Neuronal stem cell (in vitro differentiated cells): ENCODE data around the gene LENG1.

ENCODE experiments used
- DNase-seq: peaks from one replicate; pipeline ENCODE4 v3.0.0-alpha.2; 2013; ENCODE audit warnings: low spot score
- H2AFZ ChIP-seq: one replicate; pipeline ENCODE4 v1.6.1; 2013; ENCODE audit warnings: mild to moderate bottlenecking, low read length, inconsistent platforms
- H2AK5ac ChIP-seq: 2 replicates; pipeline ENCODE4 v1.6.1; 2013; ENCODE audit warnings: low read depth, mild to moderate bottlenecking, inconsistent platforms, low read length, moderate library complexity, mixed read lengths
- H2BK120ac ChIP-seq: 2 replicates; pipeline ENCODE4 v1.6.1; 2013; ENCODE audit warnings: low read depth, mild to moderate bottlenecking, inconsistent platforms, low read length, moderate library complexity, mixed read lengths
- H2BK12ac ChIP-seq: one replicate; pipeline ENCODE4 v1.6.1; 2013; ENCODE audit warnings: low read length, inconsistent platforms
- H2BK15ac ChIP-seq: 2 replicates; pipeline ENCODE4 v1.6.1; 2013; ENCODE audit warnings: mild to moderate bottlenecking, low read length, inconsistent platforms, mixed read lengths
- H2BK5ac ChIP-seq: one replicate; pipeline ENCODE4 v1.6.1; 2013; ENCODE audit warnings: inconsistent platforms, mild to moderate bottlenecking, low read length, moderate library complexity
- H3K14ac ChIP-seq: one replicate; pipeline ENCODE4 v1.6.1; 2013; ENCODE audit warnings: low read length, inconsistent platforms
- H3K18ac ChIP-seq: 2 replicates; pipeline ENCODE4 v1.6.1; 2013; ENCODE audit warnings: low read length, inconsistent platforms
- H3K23ac ChIP-seq: 2 replicates; pipeline ENCODE4 v1.6.1; 2013; ENCODE audit warnings: low read depth, mild to moderate bottlenecking, mixed read lengths, low read length, inconsistent platforms; ENCODE audit not compliant: poor library complexity
- H3K27ac ChIP-seq: replicated peaks from 3 replicates; pipeline ENCODE4 v1.5.1; 2013; ENCODE audit warnings: low read length, inconsistent platforms
- H3K27me3 ChIP-seq, 3 experiments: 2 replicates each; pipeline ENCODE4 v1.6.1; 2013; ENCODE audit warnings: low read length in 3 of 3, mild to moderate bottlenecking in 2 of 3, inconsistent platforms in 1 of 3, low read depth in 1 of 3, mixed read lengths in 1 of 3, moderate library complexity in 1 of 3; ENCODE audit not compliant: control insufficient read depth in 3 of 3, insufficient read depth in 3 of 3
- H3K36me3 ChIP-seq, 2 donors: replicated peaks in 1 of 2; 2 replicates each; pipeline ENCODE4 v1.6.1; 2013; ENCODE audit warnings: low read length in 2 of 2; ENCODE audit not compliant: control insufficient read depth in 2 of 2, insufficient read depth in 2 of 2
- H3K4ac ChIP-seq: 2 replicates; pipeline ENCODE4 v1.6.1; 2013; ENCODE audit warnings: inconsistent platforms, mild to moderate bottlenecking, low read length, moderate library complexity
- H3K4me1 ChIP-seq, 2 donors: 1 replicate in 1 of 2; 2 replicates in 1 of 2; pipeline ENCODE4 v1.6.1; 2013; ENCODE audit warnings: low read length in 2 of 2, low read depth in 1 of 2; ENCODE audit not compliant: control insufficient read depth in 2 of 2, insufficient read depth in 1 of 2
- H3K4me2 ChIP-seq: one replicate; pipeline ENCODE4 v1.6.1; 2013; ENCODE audit warnings: mild to moderate bottlenecking, low read length, inconsistent platforms; ENCODE audit not compliant: insufficient read depth, poor library complexity, severe bottlenecking
- H3K4me3 ChIP-seq, 2 donors: 2 replicates each; pipeline ENCODE4 v1.5.1; 2013; ENCODE audit warnings: low read length in 2 of 2, mild to moderate bottlenecking in 2 of 2, inconsistent platforms in 1 of 2, moderate library complexity in 1 of 2
- H3K79me1 ChIP-seq: one replicate; pipeline ENCODE4 v1.6.1; 2013; ENCODE audit warnings: low read depth, mild to moderate bottlenecking, inconsistent platforms, low read length, moderate library complexity
- H3K9ac ChIP-seq: one replicate; pipeline ENCODE4 v1.6.1; 2013; ENCODE audit warnings: mild to moderate bottlenecking, low read depth, low read length, inconsistent platforms; ENCODE audit not compliant: poor library complexity
- H3K9me3 ChIP-seq, 2 donors: replicated peaks in 1 of 2; 2 replicates each; pipeline versions ENCODE3 to v1.6.1; 2013; ENCODE audit warnings: low read length in 2 of 2, mild to moderate bottlenecking in 2 of 2, inconsistent platforms in 1 of 2, low read depth in 1 of 2, mixed read lengths in 1 of 2, moderate library complexity in 1 of 2; ENCODE audit not compliant: control insufficient read depth in 2 of 2, insufficient read depth in 1 of 2
- H4K8ac ChIP-seq: one replicate; pipeline ENCODE4 v1.6.1; 2013; ENCODE audit warnings: low read depth, mild to moderate bottlenecking, inconsistent platforms, low read length, moderate library complexity
- H4K91ac ChIP-seq: one replicate; pipeline ENCODE4 v1.6.1; 2013; ENCODE audit warnings: low read length, low read depth, mild to moderate bottlenecking, inconsistent platforms; ENCODE audit not compliant: poor library complexity
- WGBS, 2 donors: extraction: QIAGEN DNeasy Blood & Tissue Kit; methylation state at CpG; one replicate each; pipeline ENCODE4 v1.1.7; 2013; ENCODE audit warnings: missing lambda C conversion rate in 2 of 2, mixed read lengths in 1 of 2; ENCODE audit not compliant: insufficient read length in 2 of 2, insufficient replicate concordance in 1 of 2; ENCODE audit errors: extremely low coverage in 2 of 2; 5-methylcytosine and 5-hydroxymethylcytosine counted together

LENG1 gene

GRCh38 chr19:54189735-54190502, 30.4 kb upstream of the LENG1 start:
- Histone ChIP-seq H3K23ac (peak overlapping the region; percentile 85), H3K18ac (peak overlapping the region; percentile 100), H3K4me3 (peak overlapping the region; percentile 77 to 79), H2AFZ (peak overlapping the region; percentile 94), H3K36me3 (peaks cover 20 to 47% of the 10 kb centered on the region in 2 donors), H3K9ac (peak overlapping the region; percentile 99), H3K27ac (peak overlapping the region; percentile 97), H2BK5ac (peak overlapping the region; percentile 93), H2BK15ac (peak overlapping the region; percentile 97), H3K4me2 (peak overlapping the region; percentile 91), H4K8ac (no peak overlapping the region), H2BK12ac (no peak overlapping the region), H4K91ac (peak overlapping the region; percentile 85), H3K9me3 (no peaks in the 10 kb centered on the region), H3K4ac (peak overlapping the region; percentile 84), H3K79me1 (peaks cover 15% of the 10 kb centered on the region), H3K14ac (no peak overlapping the region), H2BK120ac (peak overlapping the region; percentile 94), H3K4me1 (peaks cover 8% of the 10 kb centered on the region in 2 donors), H2AK5ac (peak overlapping the region; percentile 63), H3K27me3 (no peaks in the 10 kb centered on the region)
- WGBS, 2 donors = no CpG with 5 or more reads among the region's 65 CpGs
- peak; percentile 100 for DNase-seq

- Histone ChIP-seq H3K4ac (peak within 1 kb of the TSS; percentile 84), H3K36me3 (peaks cover 20 to 42% of the 10 kb centered on the region in 2 donors), H3K27ac (peak within 1 kb of the TSS; percentile 98)
Observed at GRCh38 chr19:54189145-54189734, 29.7 kb upstream of the LENG1 start, which contains the start of gene MBOAT7. TSS of gene MBOAT7 (minus strand) at chr19:54189580. CDS start at chr19:54188508, 1,072 bp downstream.

GRCh38 chr19:54188215-54188871, 28.8 kb upstream of the LENG1 start:
- Histone ChIP-seq H3K4me1 (peaks cover 8% of the 10 kb centered on the region in 2 donors), H2AK5ac (peak overlapping the region; percentile 90), H4K8ac (no peak overlapping the region), H2BK12ac (no peak overlapping the region), H2BK5ac (peak overlapping the region; percentile 97), H4K91ac (no peak overlapping the region), H3K9ac (peak overlapping the region; percentile 79), H3K27ac (no peak overlapping the region), H3K18ac (peak overlapping the region; percentile 99), H2BK120ac (no peak overlapping the region), H3K79me1 (peaks cover 15% of the 10 kb centered on the region), H3K27me3 (no peaks in the 10 kb centered on the region), H2AFZ (peak overlapping the region; percentile 98), H3K14ac (no peak overlapping the region), H3K4ac (no peak overlapping the region), H3K4me2 (peak overlapping the region; percentile 83), H3K23ac (peak overlapping the region; percentile 18), H2BK15ac (peak overlapping the region; percentile 11), H3K9me3 (no peaks in the 10 kb centered on the region), H3K4me3 (peak overlapping the region; percentile 77 to 96), H3K36me3 (peaks cover 23 to 42% of the 10 kb centered on the region in 2 donors)
- no CpG with 5 or more reads among the region's 12 CpGs for WGBS, 2 donors
- DNase-seq = no peak

More at GRCh38 chr19:54189145-54189734, 29.7 kb upstream of the LENG1 start, which contains the start of gene MBOAT7:
- Histone ChIP-seq H3K14ac (peak within 1 kb of the TSS; percentile 94), H2BK5ac (peak within 1 kb of the TSS; percentile 97), H3K4me1 (peaks cover 8% of the 10 kb centered on the region in 2 donors), H3K9ac (peak within 1 kb of the TSS; percentile 99), H3K4me2 (peak within 1 kb of the TSS; percentile 91), H2BK120ac (peak within 1 kb of the TSS; percentile 94), H2AFZ (peak within 1 kb of the TSS; percentile 98), H2BK12ac (peak within 1 kb of the TSS; percentile 58), H3K9me3 (no peaks in the 10 kb centered on the region), H4K8ac (peak within 1 kb of the TSS; percentile 43), H3K27me3 (no peaks in the 10 kb centered on the region), H2AK5ac (peak within 1 kb of the TSS; percentile 63), H4K91ac (peak within 1 kb of the TSS; percentile 85), H2BK15ac (peak within 1 kb of the TSS; percentile 97), H3K79me1 (peaks cover 15% of the 10 kb centered on the region), H3K4me3 (peak within 1 kb of the TSS; percentile 77 to 96), H3K18ac (peak within 1 kb of the TSS; percentile 100), H3K23ac (peak within 1 kb of the TSS; percentile 95)
- WGBS, 2 donors = no CpG with 5 or more reads among the region's 64 CpGs
- no peak for DNase-seq
